SU-DHL-6 (cell line): ENCODE results near the gene C1orf21.

Experiments used
- CTCF ChIP-seq: fragments of 200-600 bp; sonication (generic); IDR thresholded peaks from one replicate; pipeline ENCODE4 v1.5.1; 2017; ENCODE audit warnings: antibody characterized with exemption, mild to moderate bottlenecking, low read length, moderate library complexity; ENCODE audit not compliant: insufficient read depth, poor library complexity, severe bottlenecking
- EZH2phosphoT487 ChIP-seq: fragments of 200-600 bp; sonication (generic), shearing (Covaris generic); conservative IDR thresholded peaks from 2 replicates; pipeline ENCODE4 v1.6.1; 2018; ENCODE audit warnings: mild to moderate bottlenecking, antibody characterized with exemption, low read length, moderate library complexity, mixed read lengths

- TF ChIP-seq CTCF (no peak), EZH2phosphoT487 (no peak)
Observed at GRCh38 chr1:184493987-184494388, 107.2 kb downstream of the C1orf21 start.
